HCT116 (cell line): ENCODE data around the gene KCNH3.

ENCODE experiments used
- CTCF ChIP-seq, 3 experiments: fragments of 200-600 bp in 1 of 3; sonication (generic) in 1 of 3; IDR thresholded peaks in 2 of 3; conservative IDR thresholded peaks in 1 of 3; 2 replicates each; pipeline ENCODE4 v1.5.1; 2012 to 2017; ENCODE audit warnings: low read depth in 2 of 3, low read length in 2 of 3, antibody characterized with exemption in 1 of 3, borderline replicate concordance in 1 of 3, control low read depth in 1 of 3, mild to moderate bottlenecking in 1 of 3, mixed read lengths in 1 of 3, mixed run types in 1 of 3, moderate library complexity in 1 of 3; ENCODE audit not compliant: insufficient read depth in 1 of 3
- EGR1 ChIP-seq: IDR thresholded peaks from 2 replicates; pipeline ENCODE4 v1.6.1; 2012; ENCODE audit warnings: low read depth
- EZH2 ChIP-seq: fragments of 200-600 bp; sonication (generic); IDR thresholded peaks from 2 replicates; pipeline ENCODE4 v1.6.1; 2017; ENCODE audit warnings: antibody characterized with exemption, mixed run types
- EZH2phosphoT487 ChIP-seq: fragments of 200-600 bp; IDR thresholded peaks from 2 replicates; pipeline ENCODE4 v1.6.1; 2018; ENCODE audit warnings: antibody characterized with exemption, borderline replicate concordance
- POLR2A ChIP-seq: IDR thresholded peaks from 2 replicates; pipeline ENCODE4 v1.7.0; 2011; ENCODE audit warnings: borderline replicate concordance; ENCODE audit not compliant: insufficient read depth, insufficient read length; ENCODE audit errors: extremely low read depth
- POLR2AphosphoS5 ChIP-seq: IDR thresholded peaks from 2 replicates; pipeline ENCODE4 v1.6.1; 2011; ENCODE audit warnings: mild to moderate bottlenecking, low read depth, low read length, moderate library complexity
- RAD21 ChIP-seq: IDR thresholded peaks from 2 replicates; pipeline ENCODE4 v1.6.1; 2012; ENCODE audit warnings: low read depth, mild to moderate bottlenecking
- SP1 ChIP-seq: IDR thresholded peaks from 2 replicates; pipeline ENCODE4 v1.6.1; 2012; ENCODE audit warnings: low read depth
- TF ChIP-seq, protein P1 (sequence below): IDR thresholded peaks from 2 replicates; pipeline ENCODE4 v1.6.1; 2012
- TF ChIP-seq, protein P2 (sequence below): IDR thresholded peaks from 2 replicates; pipeline ENCODE4 v1.6.1; 2012

GRCh38 chr12:49505672-49506071 lies 33.2 kb upstream of the KCNH3 start:
- TF ChIP-seq, protein P1, sequence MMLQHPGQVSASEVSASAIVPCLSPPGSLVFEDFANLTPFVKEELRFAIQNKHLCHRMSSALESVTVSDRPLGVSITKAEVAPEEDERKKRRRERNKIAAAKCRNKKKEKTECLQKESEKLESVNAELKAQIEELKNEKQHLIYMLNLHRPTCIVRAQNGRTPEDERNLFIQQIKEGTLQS, result no peak
- no peak for TF ChIP-seq POLR2A
- no peak for TF ChIP-seq EZH2
- no peak for TF ChIP-seq POLR2AphosphoS5
- no peak for TF ChIP-seq CTCF (IDR thresholded peaks at IDR 0.05 in 2 of 3, conservative IDR thresholded peaks at IDR 0.05 in 1 of 3; ENCODE audit: borderline replicate concordance in 1 of 3, insufficient read depth in 1 of 3, low read depth in 2 of 3, low read length in 2 of 3)
- no peak for TF ChIP-seq EZH2phosphoT487
- no peak for TF ChIP-seq SP1
- no peak for TF ChIP-seq EGR1
- TF ChIP-seq RAD21, result no peak
- TF ChIP-seq, protein P2, sequence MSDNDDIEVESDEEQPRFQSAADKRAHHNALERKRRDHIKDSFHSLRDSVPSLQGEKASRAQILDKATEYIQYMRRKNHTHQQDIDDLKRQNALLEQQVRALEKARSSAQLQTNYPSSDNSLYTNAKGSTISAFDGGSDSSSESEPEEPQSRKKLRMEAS, result no peak
